HG02623 (cell line): ENCODE data around the gene PRLH.

Source experiments
- ATAC-seq: cut with Tn5 transposase; IDR thresholded peaks from one replicate; pipeline ENCODE4 v1.9.1; 2021; ENCODE audit warnings: moderate library complexity; ENCODE audit not compliant: unreplicated experiment

PRLH gene

DNA sequence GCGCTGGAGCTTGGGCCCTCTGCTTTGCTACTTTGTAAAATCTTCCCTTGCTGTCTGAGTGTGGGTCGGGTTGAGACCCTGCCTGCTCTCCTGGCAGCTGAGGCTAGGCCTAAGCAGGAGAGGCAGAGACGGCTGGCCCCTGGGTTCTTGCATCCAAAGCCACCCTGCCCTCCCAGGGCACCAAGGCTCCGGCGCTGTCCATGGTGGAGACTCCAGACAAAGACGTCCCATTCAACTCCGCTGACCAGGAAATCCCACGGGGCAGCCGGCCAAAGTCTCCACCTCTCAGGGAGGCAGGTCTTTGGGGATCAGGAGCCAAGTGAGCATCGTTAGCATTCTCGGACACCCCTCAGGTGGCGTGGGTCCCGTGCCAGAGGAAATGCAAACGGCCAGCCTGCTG is 2.6 kb upstream of the PRLH start:
- no peak for ATAC-seq

DNA sequence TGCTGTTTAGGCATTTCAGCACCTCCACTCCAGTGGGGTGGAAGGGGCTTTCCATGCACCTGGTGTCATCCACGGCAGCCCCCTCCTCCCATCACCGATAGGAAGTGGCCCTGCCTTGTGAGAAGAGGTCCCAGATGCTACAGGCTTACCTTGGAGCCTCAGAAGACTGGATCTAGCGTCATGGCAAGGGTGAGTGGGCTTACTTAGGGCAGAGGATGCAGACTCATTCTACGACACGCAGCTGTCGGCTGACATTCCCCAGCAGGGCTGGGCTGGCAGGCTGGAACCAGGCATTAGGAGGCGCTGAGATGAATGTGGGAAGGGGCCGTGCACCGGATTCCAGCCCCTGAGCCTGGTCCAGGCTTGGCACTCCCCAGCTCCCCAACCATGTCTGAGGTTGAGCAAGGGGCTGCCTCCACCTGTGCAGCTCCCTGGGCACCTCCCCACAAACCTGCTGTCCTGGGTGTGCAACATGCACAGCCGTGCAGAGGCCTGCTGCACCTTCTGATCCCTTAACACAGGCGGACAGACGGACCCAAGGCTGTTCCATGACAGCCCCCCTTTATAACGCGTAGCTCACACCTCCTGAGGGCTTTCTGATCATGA is 1.7 kb upstream of the PRLH start:
- no peak for ATAC-seq

DNA sequence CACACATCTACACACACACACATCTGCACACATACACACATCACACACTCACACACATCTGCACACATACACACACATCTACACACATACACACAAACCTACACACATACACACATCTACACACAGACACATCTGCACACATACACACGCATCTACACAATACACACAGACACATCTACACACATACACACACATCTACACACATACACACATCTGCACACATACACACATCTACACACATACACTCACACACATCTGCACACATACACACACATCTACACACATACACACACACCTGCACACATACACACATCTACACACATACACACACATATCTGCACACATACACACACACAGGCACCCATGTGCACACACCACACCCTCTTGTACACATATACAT is 400 bp upstream of the PRLH start:
- ATAC-seq: no peak

- ATAC-seq: no peak
Measured at GRCh38 chr2:237567276-237568029, 1.1 kb downstream of the PRLH start.

DNA sequence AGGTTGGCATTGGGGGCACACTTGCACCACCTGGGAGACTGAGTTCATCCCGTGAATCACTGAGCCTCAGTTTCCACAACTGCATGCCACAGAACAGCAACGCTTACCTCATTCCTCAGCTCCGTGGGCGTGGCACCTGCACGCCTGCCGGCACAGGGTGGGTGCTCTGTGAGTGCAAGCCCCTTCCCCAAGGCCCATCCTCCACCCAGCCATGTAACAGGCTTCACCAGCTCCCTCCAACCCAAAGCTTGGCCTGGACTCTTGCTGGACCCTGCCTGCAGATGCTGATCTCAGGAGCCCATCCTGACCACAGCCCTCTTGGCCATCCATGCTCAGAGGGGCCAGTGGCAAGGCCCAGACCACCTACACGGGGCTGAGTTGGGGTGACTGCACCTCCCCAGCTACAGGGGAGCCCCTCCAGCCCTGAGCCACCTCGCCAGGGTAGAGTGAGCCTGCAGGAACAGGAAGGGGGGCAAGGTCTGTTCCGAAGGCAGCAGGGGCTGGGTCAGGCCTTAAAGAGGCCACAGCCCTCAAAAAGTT is 1.8 kb downstream of the PRLH start:
- no peak for ATAC-seq

DNA sequence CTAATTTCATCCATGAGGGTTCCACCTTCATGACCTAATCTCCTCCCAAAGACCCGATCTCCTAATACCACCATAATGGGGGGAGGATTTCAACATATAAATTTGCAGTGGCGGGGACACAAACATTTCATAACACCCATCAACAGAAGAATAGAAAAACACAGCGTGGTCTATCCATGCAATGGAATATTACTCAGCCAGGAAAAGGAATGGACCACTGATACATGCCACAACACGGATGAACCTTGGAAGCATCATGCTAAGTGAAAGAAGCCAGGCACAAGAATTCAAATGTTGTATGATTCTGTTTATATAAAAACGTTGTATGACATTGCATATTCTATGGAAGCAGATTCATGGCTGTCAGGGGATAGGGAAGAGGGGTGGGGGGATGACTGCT is 2.7 kb downstream of the PRLH start:
- ATAC-seq: no peak

GRCh38 chr2:237569896-237570295 is 3.5 kb downstream of the PRLH start:
- no peak for ATAC-seq

- no peak for ATAC-seq
Measured at GRCh38 chr2:237570776-237571335, 4.5 kb downstream of the PRLH start.

GRCh38 chr2:237571551-237571950 is 5.2 kb downstream of the PRLH start:
- no peak for ATAC-seq

- peak; percentile 79 for ATAC-seq
Measured at GRCh38 chr2:237572021-237572741, 5.8 kb downstream of the PRLH start.

DNA sequence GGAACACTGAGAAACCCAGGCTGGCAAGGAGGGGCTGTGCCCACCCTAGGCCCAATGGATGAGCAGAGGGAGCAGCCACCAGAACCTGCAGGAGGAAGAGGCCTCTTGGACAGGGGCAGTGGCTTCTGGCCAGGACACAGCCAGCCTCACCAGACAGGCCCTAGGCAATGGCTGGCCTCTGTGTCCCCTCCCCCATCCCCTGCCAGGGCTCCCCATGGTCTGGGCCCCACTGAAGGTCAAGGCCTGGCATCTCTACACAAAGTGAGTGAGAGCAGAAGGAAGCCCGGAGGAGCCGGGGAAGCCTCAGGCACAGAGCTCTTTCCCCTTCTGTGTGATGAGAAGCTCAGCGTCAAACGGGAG is 6.3 kb downstream of the PRLH start:
- ATAC-seq: no peak

DNA sequence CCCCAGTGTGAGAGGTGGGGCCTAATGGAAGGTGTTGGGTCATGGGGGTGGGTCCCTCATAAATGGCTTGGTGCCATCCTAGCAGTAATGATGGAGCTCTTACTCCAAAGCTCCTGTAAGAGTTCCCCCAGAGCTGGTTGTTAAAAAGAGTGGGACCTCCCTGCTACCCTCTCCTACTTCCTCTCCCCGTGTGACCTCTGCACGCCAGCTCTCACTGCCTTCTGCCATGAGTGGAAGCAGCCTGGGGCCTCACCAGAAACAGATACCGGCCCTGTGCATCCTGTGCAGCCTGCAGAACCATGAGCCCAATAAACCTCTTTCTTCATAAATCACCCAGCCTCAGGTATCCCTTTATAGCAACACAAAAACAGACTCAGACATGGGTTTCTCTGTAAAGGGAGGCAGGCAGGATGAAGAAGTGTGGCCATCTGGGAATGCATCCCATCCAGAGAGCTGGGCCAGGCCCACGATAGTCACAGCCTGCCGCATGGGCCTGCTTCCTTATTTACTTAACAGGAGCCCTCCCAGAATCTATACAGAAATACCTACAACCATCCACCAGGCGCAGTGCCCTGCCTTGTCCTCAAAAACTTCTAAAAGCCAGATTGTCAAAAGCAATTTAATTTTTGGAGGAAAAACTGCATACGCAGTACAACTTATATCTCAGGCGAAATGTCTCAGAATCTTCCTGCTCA is 7.5 kb downstream of the PRLH start:
- no peak for ATAC-seq

DNA sequence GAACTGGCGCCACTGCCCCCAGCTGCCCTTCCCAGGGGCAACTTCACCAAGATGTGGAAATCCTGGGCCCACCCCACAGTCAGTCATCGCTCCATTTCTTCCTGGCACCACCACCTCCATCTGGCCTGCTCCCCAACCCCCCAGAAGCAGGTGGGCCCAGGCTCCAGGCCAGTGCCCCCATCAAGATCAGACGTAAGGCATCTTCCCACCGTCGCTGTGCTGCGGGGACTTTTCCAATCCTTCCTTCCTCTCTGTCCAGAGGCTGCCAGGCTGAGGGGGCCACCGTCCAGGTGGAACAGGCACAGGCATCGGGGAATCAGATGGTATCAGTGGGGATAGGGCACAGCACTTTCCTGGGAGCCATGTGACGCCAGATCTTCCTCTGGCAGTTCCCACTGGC is 8.1 kb downstream of the PRLH start:
- no peak for ATAC-seq

GRCh38 chr2:237574894-237575868 is 8.8 kb downstream of the PRLH start:
- ATAC-seq: no peak

DNA sequence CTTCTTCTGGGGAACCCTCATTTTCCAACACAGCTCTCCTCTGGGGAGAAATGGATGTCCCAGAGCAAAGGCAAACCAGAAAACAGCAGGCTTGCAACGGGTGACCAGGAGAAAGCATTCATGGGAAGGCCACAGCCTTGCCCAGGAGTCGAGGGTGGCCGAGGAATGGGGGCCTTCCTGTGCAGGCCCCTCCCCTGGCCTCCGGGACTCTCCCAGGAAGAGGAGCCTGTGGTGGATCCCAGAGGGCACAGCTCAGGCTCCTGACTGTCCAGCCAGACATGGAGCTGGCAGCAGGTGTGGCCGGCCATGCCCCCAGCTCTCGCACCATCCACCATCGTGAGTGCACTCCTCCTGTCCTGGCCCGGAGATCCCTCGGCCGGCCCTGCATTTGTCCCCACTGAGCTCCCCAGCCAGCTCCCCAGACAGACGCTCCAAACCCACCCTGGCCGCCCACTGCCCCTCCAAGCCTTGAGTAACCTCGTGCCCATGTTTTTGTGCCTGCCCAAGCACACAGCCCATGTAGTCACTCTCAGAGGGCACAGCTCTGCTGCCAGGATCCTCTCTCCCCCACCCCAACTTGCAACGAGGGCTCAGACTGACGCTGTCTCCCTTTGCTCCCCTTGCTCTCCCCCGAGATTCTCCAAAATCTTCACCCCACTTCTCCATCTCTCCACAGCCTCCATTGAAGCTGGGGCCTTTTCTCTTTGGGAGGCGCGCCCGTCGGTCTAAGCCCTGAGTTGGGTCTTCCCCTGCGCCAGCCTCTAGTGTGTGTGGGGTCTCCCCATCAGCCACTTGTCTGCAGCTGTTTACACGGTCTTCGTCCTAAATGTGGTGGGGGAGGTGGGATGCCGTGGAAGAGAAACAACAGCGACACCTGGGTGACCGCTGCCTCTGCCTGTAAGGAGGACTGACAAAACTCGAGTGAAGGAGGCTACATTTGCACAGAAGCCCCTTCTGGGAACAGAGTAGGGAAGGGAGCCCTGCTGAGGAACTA is 9.8 kb downstream of the PRLH start:
- no peak for ATAC-seq

GRCh38 chr2:237576974-237577373 is 10.6 kb downstream of the PRLH start:
- ATAC-seq: no peak

DNA sequence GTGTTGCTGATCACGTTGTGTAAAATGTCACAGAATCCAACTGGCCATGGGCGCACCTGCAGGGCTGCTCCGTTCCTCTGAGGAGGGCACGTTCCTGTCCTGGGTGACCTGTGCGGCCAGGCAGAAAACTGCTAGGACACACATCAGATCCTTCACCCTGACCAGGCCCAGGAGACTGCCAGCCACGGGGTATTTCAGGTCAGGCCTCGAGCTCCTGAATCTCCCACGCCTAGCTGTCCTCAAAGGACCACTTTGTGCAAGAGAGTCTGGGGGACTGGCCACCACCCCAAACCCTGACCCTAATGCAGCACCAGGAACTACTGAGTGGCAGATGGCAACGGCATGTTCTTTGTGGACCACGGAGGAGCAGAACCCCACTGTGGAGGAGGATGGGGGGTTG is 11.1 kb downstream of the PRLH start:
- no peak for ATAC-seq

DNA sequence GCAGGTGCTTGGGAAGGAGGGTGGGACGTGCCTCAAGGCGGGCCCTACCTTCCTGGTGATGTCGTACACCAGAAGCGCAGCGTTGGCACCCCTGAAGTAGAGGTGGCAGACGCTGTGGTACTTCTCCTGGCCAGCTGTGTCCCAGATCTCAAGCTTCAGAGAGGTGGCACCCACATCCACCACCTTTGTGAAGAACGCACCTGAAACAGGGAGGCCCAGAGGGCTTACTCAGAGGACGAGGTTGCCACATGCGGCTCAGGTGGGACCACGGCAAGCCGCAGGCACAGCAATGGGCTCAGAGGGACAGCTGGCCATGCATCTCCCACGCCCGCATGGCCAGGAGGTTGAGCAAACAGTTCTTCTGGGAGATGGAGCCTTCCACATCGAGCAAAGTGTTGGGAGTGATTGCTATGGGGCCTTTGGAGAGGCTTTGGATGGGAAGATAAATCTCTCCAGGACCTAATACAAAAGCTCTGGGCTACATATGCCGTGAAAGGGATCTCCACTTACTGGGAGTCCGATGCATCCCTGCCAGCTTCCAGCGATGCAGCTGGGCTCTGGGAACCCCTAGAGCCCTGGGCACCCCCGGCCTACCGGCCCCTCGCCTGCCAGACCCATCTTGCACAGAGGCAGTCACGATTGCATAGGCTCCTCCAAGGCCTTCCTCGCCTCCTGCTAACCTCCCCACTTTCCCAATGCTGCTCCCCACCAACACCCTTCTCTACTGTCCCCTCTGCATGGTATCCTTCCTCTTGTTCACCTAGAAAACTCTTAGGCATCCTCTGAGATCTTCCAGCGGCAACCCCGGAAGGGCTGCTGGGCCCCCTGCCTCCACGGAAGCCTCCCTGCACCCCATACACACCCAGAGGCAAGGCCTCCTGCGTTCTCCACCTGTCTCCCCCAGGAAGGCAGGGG is 11.8 kb downstream of the PRLH start:
- no peak for ATAC-seq
